Vagina (tissue), 2 donors: Measurements from ENCODE around the gene PDK3.

Experiments used
- CTCF ChIP-seq, 3 experiments: fragments of 450-650 bp in 2 of 3; fragments of 200-600 bp in 1 of 3; sonication (generic) in 1 of 3; IDR thresholded peaks; one replicate each; pipeline ENCODE4 v1.5.1; 2017 to 2019; ENCODE audit warnings: antibody characterized with exemption in 3 of 3, mild to moderate bottlenecking in 2 of 3, moderate library complexity in 2 of 3
- POLR2A ChIP-seq, 2 donors: fragments of 450-650 bp; IDR thresholded peaks; one replicate each; pipeline ENCODE4 v1.6.1; 2017; ENCODE audit warnings: antibody characterized with exemption in 2 of 2, mild to moderate bottlenecking in 2 of 2, moderate library complexity in 2 of 2
- POLR2AphosphoS5 ChIP-seq, 2 donors: sonication (generic); formaldehyde crosslinking; IDR thresholded peaks; one replicate each; pipeline ENCODE4 v1.9.0; 2017; ENCODE audit warnings: antibody characterized with exemption in 2 of 2, mild to moderate bottlenecking in 2 of 2, low read depth in 1 of 2; ENCODE audit not compliant: insufficient read depth in 1 of 2

- TF ChIP-seq CTCF (IDR thresholded peaks at IDR 0.05) (no peak), POLR2A (IDR thresholded peaks at IDR 0.05) (no peak), POLR2AphosphoS5 (IDR thresholded peaks at IDR 0.05; ENCODE audit: insufficient read depth in 1 of 2, low read depth in 1 of 2) (no peak)
These were observed 20.4 kb upstream of the PDK3 start for GRCh38 chrX:24444645-24445044.
